Upper lobe of right lung (tissue), 1 donor: ENCODE data around the gene MS4A13. TPM values are rescaled to one million over a fixed set of nuclear protein-coding genes. Genes with fewer than 3 reads are reported as not detected.
"Not testable (repeated sequence)": the region's sequence is repeated elsewhere in the genome, so short reads cannot be mapped to it uniquely, and the experiment has no call there.

Experiments
- ATAC-seq: fragments of 200-7000 bp; cut with Tn5 transposase; one replicate; pipeline ENCODE4 v1.9.1; 2020; ENCODE audit warnings: mild to moderate bottlenecking, moderate library complexity
- DNase-seq: peaks from one replicate; pipeline ENCODE4 v3.0.0-alpha.2; 2020
- H3K27ac ChIP-seq: fragments of 200-600 bp; one replicate; pipeline ENCODE4 v1.8.0; 2022
- H3K27me3 ChIP-seq: fragments of 200-600 bp; one replicate; pipeline ENCODE4 v1.8.0; 2022; ENCODE audit warnings: mild to moderate bottlenecking
- H3K36me3 ChIP-seq: fragments of 200-600 bp; one replicate; pipeline ENCODE4 v1.8.0; 2022
- H3K4me1 ChIP-seq: fragments of 200-600 bp; one replicate; pipeline ENCODE4 v1.8.0; 2022
- H3K4me3 ChIP-seq: fragments of 200-600 bp; one replicate; pipeline ENCODE4 v1.8.0; 2022; ENCODE audit warnings: mild to moderate bottlenecking
- H3K9me3 ChIP-seq: fragments of 200-600 bp; one replicate; pipeline ENCODE4 v1.8.0; 2022
- CTCF ChIP-seq: fragments of 200-600 bp; IDR thresholded peaks from one replicate; pipeline ENCODE4 v1.8.0; 2022; ENCODE audit warnings: antibody characterized with exemption
- intact Hi-C: fragments of 100-400 bp; cut with DNase I; formaldehyde crosslinking; loops from one replicate; pipeline ENCODE4 v1.11.0; 2022
- total RNA-seq: library from RNA; stranded (reverse); fragmentation: NEBNext Ultra II Directional; extraction: Animal tissue kit (Norgen Biotek cat#: 25700); gene quantifications from one replicate; pipeline ENCODE4 v1.2.1, GENCODE V29; 2021
- donor health status: DM: no; HTN: yes; CAD: no; lungs with severe emphysema.

Gene MS4A13
- total RNA-seq, 1 donor from 2014 or later, result not detected

DNA sequence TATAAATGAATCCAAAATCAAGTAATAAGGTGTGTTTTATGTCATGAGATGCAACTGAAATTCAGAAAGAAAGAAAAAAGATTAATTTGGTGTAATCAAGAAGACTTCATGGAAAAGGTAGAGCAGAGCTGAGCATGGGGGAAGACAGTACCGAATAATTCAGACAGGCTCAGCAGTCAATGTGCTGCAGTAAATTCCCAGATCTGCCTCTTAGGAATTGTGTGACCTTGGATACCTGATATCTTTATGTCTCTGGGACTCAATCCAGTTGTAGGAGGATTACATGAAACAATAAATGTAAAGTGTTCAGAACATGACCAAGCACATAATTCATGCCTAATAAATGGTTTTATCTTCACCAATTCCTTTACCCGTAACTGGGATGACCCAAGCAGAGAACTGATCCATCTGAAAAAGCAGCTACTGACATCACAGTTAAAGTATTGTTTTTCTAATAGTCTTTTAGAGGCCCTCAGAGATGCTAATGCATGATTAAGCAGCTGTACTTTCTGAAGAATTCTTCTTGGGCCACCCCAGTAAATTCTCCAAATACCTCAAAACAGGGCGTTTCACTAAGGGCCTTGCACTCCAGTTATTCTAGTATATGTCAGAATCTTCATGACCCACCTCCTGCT lies 14.8 kb upstream of the MS4A13 start:
- Histone ChIP-seq H3K4me3 (no peak overlapping the region), H3K36me3 (no peaks in the 10 kb centered on the region), H3K9me3 (no peaks in the 10 kb centered on the region), H3K27ac (no peak overlapping the region), H3K27me3 (no peaks in the 10 kb centered on the region), H3K4me1 (no peaks in the 10 kb centered on the region)
- intact Hi-C loops, result no loop called here
- no peak for ATAC-seq
- TF ChIP-seq CTCF, result no peak
- DNase-seq, result no peak

GRCh38 chr11:60502221-60502775 lies 12.9 kb upstream of the MS4A13 start:
- intact Hi-C loops, result no loop called here
- Histone ChIP-seq H3K27me3 (no peaks in the 10 kb centered on the region), H3K36me3 (no peaks in the 10 kb centered on the region), H3K4me1 (no peaks in the 10 kb centered on the region), H3K27ac (no peak overlapping the region), H3K4me3 (no peak overlapping the region), H3K9me3 (no peaks in the 10 kb centered on the region)
- ATAC-seq (peak; percentile 41), DNase-seq (no peak)
- no peak for TF ChIP-seq CTCF

DNA sequence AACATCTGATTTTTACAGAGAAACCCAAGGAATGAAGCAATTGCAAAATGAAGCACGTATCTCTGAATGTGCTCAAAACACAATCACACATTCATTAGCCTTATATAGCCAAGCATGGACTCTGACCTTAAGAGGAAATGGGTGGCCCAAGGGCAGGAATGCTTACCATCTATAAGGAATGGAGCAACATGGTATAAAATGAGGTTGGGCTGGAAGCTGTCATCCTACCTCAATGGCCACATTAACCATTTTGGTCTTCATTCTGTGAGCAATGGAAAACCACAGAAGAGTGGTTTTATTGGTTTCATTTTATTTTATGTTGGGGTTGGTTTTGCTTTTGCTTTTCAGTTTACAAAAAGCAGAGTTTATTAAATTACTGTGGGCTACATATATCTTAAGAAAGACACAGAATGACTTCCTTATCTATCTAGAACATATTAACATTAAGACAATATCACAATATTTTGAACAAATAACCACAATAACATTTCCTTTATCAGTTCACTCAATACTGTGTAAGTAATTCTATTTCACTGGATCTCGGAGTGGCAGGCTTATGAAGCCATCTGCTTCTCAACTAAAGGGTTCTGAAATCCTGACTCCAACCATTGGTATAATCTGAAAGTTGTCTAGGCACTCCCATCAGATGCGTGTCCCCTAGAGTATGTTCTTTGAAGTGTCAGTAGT lies 10.8 kb upstream of the MS4A13 start:
- Histone ChIP-seq H3K9me3 (no peaks in the 10 kb centered on the region), H3K27ac (no peak overlapping the region), H3K4me1 (no peaks in the 10 kb centered on the region), H3K4me3 (no peak overlapping the region), H3K36me3 (no peaks in the 10 kb centered on the region), H3K27me3 (no peaks in the 10 kb centered on the region)
- DNase-seq (no peak), ATAC-seq (no peak)
- no peak for TF ChIP-seq CTCF
- intact Hi-C loops, result no loop called here

DNA sequence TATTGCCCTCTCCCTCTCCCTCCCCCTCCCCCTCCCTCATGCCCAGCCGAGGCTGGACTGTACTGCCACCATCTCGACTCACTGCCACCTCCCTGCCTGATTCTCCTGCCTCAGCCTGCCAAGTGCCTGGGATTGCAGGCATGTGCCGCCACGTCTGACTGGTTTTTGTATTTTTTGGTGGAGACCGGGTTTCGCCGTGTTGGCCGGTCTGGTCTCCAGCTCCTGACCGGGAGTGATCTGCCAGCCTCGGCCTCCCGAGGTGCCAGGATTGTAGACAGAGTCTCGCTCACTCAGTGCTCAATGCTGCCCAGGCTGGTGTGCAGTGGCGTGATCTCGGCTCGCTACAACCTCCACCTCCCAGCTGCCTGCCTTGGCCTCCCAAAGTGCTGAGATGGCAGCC lies 5.6 kb upstream of the MS4A13 start:
- H3K27ac ChIP-seq, H3K9me3 ChIP-seq, H3K27me3 ChIP-seq, H3K36me3 ChIP-seq, ATAC-seq, DNase-seq, H3K4me1 ChIP-seq, H3K4me3 ChIP-seq, intact Hi-C loops: not testable (repeated sequence)

GRCh38 chr11:60510209-60510608 lies 5.0 kb upstream of the MS4A13 start:
- H3K4me3 ChIP-seq, H3K27me3 ChIP-seq, H3K4me1 ChIP-seq, intact Hi-C loops, H3K36me3 ChIP-seq, ATAC-seq, H3K27ac ChIP-seq, DNase-seq, H3K9me3 ChIP-seq: not testable (repeated sequence)

DNA sequence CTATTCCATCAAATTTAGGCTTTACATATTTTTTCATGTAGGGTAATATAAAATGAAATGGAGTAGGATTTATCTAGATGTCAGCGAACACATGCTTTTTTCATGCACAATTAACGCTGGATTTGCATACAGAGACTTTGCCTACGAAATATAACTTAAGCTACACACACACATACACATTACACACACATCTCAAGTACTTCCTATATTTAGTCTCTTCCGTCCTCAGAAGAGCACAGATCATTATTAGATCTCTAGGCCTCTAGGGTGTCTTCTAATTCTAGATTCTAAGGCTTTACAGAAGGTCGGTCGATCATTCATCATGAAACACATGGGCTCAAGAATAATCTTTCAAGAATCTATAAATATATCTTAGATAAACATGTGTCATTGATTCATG lies 3.8 kb upstream of the MS4A13 start:
- ATAC-seq (no peak), DNase-seq (no peak)
- Histone ChIP-seq H3K9me3 (no peaks in the 10 kb centered on the region), H3K27ac (no peak overlapping the region), H3K4me1 (no peaks in the 10 kb centered on the region), H3K4me3 (no peak overlapping the region), H3K36me3 (no peaks in the 10 kb centered on the region), H3K27me3 (peaks cover 4% of the 10 kb centered on the region)
- intact Hi-C loops, result no loop called here
- no peak for TF ChIP-seq CTCF
